Duodenal mucosa (tissue), 2 donors: Measurements from ENCODE around the gene TNKS2.

Source experiments
- H3K27ac ChIP-seq: one replicate; pipeline ENCODE4 v1.7.0; 2013; ENCODE audit warnings: low read depth, low read length
- H3K27me3 ChIP-seq, 2 donors: one replicate each; pipeline ENCODE4 v1.7.0; 2013; ENCODE audit warnings: low read length in 2 of 2, control low read depth in 1 of 2; ENCODE audit not compliant: insufficient read depth in 2 of 2, control insufficient read depth in 1 of 2
- H3K36me3 ChIP-seq, 2 donors: one replicate each; pipeline ENCODE4 v1.7.0; 2013; ENCODE audit warnings: low read length in 2 of 2, control low read depth in 1 of 2; ENCODE audit not compliant: insufficient read depth in 2 of 2, control insufficient read depth in 1 of 2
- H3K4me1 ChIP-seq, 2 donors: one replicate each; pipeline ENCODE4 v1.7.0; 2013; ENCODE audit warnings: low read length in 2 of 2, control low read depth in 1 of 2; ENCODE audit not compliant: insufficient read depth in 2 of 2, control insufficient read depth in 1 of 2
- H3K4me3 ChIP-seq, 2 donors: one replicate each; pipeline ENCODE4 v1.7.0; 2013; ENCODE audit warnings: low read length in 2 of 2, low read depth in 1 of 2
- H3K9ac ChIP-seq, 2 donors: one replicate each; pipeline ENCODE4 v1.7.0; 2013; ENCODE audit warnings: low read length in 2 of 2, low read depth in 1 of 2
- H3K9me3 ChIP-seq, 2 donors: one replicate each; pipeline ENCODE4 v1.7.0; 2013; ENCODE audit warnings: low read length in 2 of 2, control low read depth in 1 of 2; ENCODE audit not compliant: control insufficient read depth in 1 of 2

TNKS2 gene

GRCh38 chr10:91788527-91788926 is 9.7 kb upstream of the TNKS2 start:
- H3K36me3 ChIP-seq = no peaks in the 10 kb centered on the region
- no peaks in the 10 kb centered on the region for H3K9me3 ChIP-seq
- H3K4me3 ChIP-seq = no peak overlapping the region
- H3K4me1 ChIP-seq = no peaks in the 10 kb centered on the region
- H3K27ac ChIP-seq = no peak overlapping the region
- no peaks in the 10 kb centered on the region for H3K27me3 ChIP-seq
- H3K9ac ChIP-seq = no peak overlapping the region

GRCh38 chr10:91796331-91797047 is 1.7 kb upstream of the TNKS2 start:
- H3K9me3 ChIP-seq = no peaks in the 10 kb centered on the region
- peak overlapping the region; percentile 46 for H3K27ac ChIP-seq
- peak overlapping the region; percentile 96 to 99 for H3K4me3 ChIP-seq
- H3K36me3 ChIP-seq = no peaks in the 10 kb centered on the region
- peaks cover 21 to 28% of the 10 kb centered on the region in 2 donors for H3K4me1 ChIP-seq
- H3K27me3 ChIP-seq = no peaks in the 10 kb centered on the region
- H3K9ac ChIP-seq = peak overlapping the region; percentile 97

- peak overlapping the region; percentile 96 to 99 for H3K4me3 ChIP-seq
- H3K4me1 ChIP-seq = peaks cover 21 to 29% of the 10 kb centered on the region in 2 donors
- peak overlapping the region; percentile 46 for H3K27ac ChIP-seq
- peak overlapping the region; percentile 97 for H3K9ac ChIP-seq
- no peaks in the 10 kb centered on the region for H3K27me3 ChIP-seq
- peaks cover 0 to under 1% of the 10 kb centered on the region in 2 donors for H3K36me3 ChIP-seq
- no peaks in the 10 kb centered on the region for H3K9me3 ChIP-seq
Observed at GRCh38 chr10:91797048-91797690, 1.1 kb upstream of the TNKS2 start.

GRCh38 chr10:91798649-91799611 is 704 bp downstream of the TNKS2 start:
- peak overlapping the region; percentile 96 for H3K27ac ChIP-seq
- no peaks in the 10 kb centered on the region for H3K9me3 ChIP-seq
- H3K27me3 ChIP-seq = no peaks in the 10 kb centered on the region
- peaks cover 0 to 11% of the 10 kb centered on the region in 2 donors for H3K36me3 ChIP-seq
- peaks cover 21 to 45% of the 10 kb centered on the region in 2 donors for H3K4me1 ChIP-seq
- H3K4me3 ChIP-seq = peak overlapping the region; percentile 96 to 99
- peak overlapping the region; percentile 97 for H3K9ac ChIP-seq

- Histone ChIP-seq H3K27ac (no peak overlapping the region), H3K4me3 (peak overlapping the region; percentile 96 to 99), H3K27me3 (no peaks in the 10 kb centered on the region), H3K4me1 (peaks cover 21 to 45% of the 10 kb centered on the region in 2 donors), H3K36me3 (peaks cover 0 to 11% of the 10 kb centered on the region in 2 donors), H3K9ac (peak overlapping the region in 1 of 2 donors; percentile 97), H3K9me3 (no peaks in the 10 kb centered on the region)
Observed at GRCh38 chr10:91799612-91799975, 1.4 kb downstream of the TNKS2 start.

- Histone ChIP-seq H3K4me1 (peaks cover 21 to 47% of the 10 kb centered on the region in 2 donors), H3K9me3 (no peaks in the 10 kb centered on the region), H3K9ac (peak overlapping the region in 1 of 2 donors; percentile 97), H3K27me3 (no peaks in the 10 kb centered on the region), H3K36me3 (peaks cover 0 to 13% of the 10 kb centered on the region in 2 donors), H3K27ac (no peak overlapping the region), H3K4me3 (peak overlapping the region; percentile 96 to 99)
Observed at GRCh38 chr10:91800182-91800581, 2.0 kb downstream of the TNKS2 start.

- peak overlapping the region; percentile 96 to 99 for H3K4me3 ChIP-seq
Observed at GRCh38 chr10:91800756-91801155, 2.5 kb downstream of the TNKS2 start.

GRCh38 chr10:91803386-91804125 is 5.3 kb downstream of the TNKS2 start:
- no peak overlapping the region for H3K9ac ChIP-seq
- H3K4me3 ChIP-seq = no peak overlapping the region
- H3K36me3 ChIP-seq = peaks cover 0 to 25% of the 10 kb centered on the region in 2 donors
- H3K9me3 ChIP-seq = no peaks in the 10 kb centered on the region
- no peaks in the 10 kb centered on the region for H3K27me3 ChIP-seq
- H3K4me1 ChIP-seq = peaks cover 10 to 41% of the 10 kb centered on the region in 2 donors
- H3K27ac ChIP-seq = no peak overlapping the region

More at GRCh38 chr10:91800756-91801155, 2.5 kb downstream of the TNKS2 start:
- peaks cover 21 to 53% of the 10 kb centered on the region in 2 donors for H3K4me1 ChIP-seq
- no peaks in the 10 kb centered on the region for H3K27me3 ChIP-seq
- H3K9me3 ChIP-seq = no peaks in the 10 kb centered on the region
- H3K36me3 ChIP-seq = peaks cover 0 to 17% of the 10 kb centered on the region in 2 donors
- no peak overlapping the region for H3K9ac ChIP-seq
- H3K27ac ChIP-seq = no peak overlapping the region

GRCh38 chr10:91804126-91804510 is 5.9 kb downstream of the TNKS2 start:
- Histone ChIP-seq H3K27me3 (no peaks in the 10 kb centered on the region), H3K9me3 (no peaks in the 10 kb centered on the region), H3K4me3 (no peak overlapping the region), H3K27ac (no peak overlapping the region), H3K9ac (no peak overlapping the region), H3K36me3 (peaks cover 0 to 25% of the 10 kb centered on the region in 2 donors), H3K4me1 (peaks cover 10 to 41% of the 10 kb centered on the region in 2 donors)
